ENCODE data around the gene IFI27. TPM values are rescaled to one million over a fixed set of nuclear protein-coding genes. Genes with fewer than 3 reads are reported as not detected.

The IFI27 gene
- polyA plus RNA-seq, 1 of the 3 experiments (the other 2 are of a cell fraction), result 1.2 TPM

GRCh38 chr14:94089479-94089878 lies 21.1 kb upstream of the IFI27 start:
- Histone ChIP-seq H3K9me3 (no peaks in the 10 kb centered on the region), H3K27ac (ENCODE audit: low read depth in 2 of 2, low read length in 1 of 2) (no peak overlapping the region), H3K27me3 (ENCODE audit: insufficient read depth) (no peaks in the 10 kb centered on the region)

GRCh38 chr14:94093418-94093817 lies 17.1 kb upstream of the IFI27 start:
- no peaks in the 10 kb centered on the region for H3K27me3 ChIP-seq (ENCODE audit: insufficient read depth)
- H3K79me2 ChIP-seq (ENCODE audit: insufficient read depth), result no peaks in the 10 kb centered on the region
- WGBS (ENCODE audit: low lambda C conversion rate), result 97% methylated on average over 2 of the region's 2 CpGs
- H3K9me3 ChIP-seq, result no peaks in the 10 kb centered on the region
- no peak for DNase-seq
- no peak overlapping the region for H2AFZ ChIP-seq (ENCODE audit: low read depth)
- TF ChIP-seq TEAD4 (IDR thresholded peaks at IDR 0.05; ENCODE audit: borderline replicate concordance, insufficient read depth) (no peak), FOXJ3 (CRISPR knock-in tag; IDR thresholded peaks at IDR 0.05) (no peak), RFX5 (IDR thresholded peaks at IDR 0.05; ENCODE audit: low read length) (no peak), REST (IDR thresholded peaks at IDR 0.05; ENCODE audit: low read depth, low read length) (no peak), GABPA (IDR thresholded peaks at IDR 0.05; ENCODE audit: low read depth) (no peak)
- no peak overlapping the region for H3K4me3 ChIP-seq (ENCODE audit: low read depth in 2 of 2, low read length in 1 of 2)
- no peaks in the 10 kb centered on the region for H3K36me3 ChIP-seq (replicated peaks in 1 of 2; ENCODE audit: control insufficient read depth in 1 of 2, insufficient read depth in 2 of 2, low read length in 1 of 2)
- H3F3A ChIP-seq (replicated peaks; ENCODE audit: insufficient read depth), result no peaks in the 10 kb centered on the region
- no peaks in the 10 kb centered on the region for H3K9me2 ChIP-seq
- H4K20me1 ChIP-seq (ENCODE audit: insufficient read depth), result no peaks in the 10 kb centered on the region
- H3K9ac ChIP-seq, result no peak overlapping the region
- CTCF ChIA-PET, result interaction anchor here (1.3 to 2.6 kb wide), 2 partner anchors 40 to 43 kb away, joined by 3 to 8 read pairs; no protein-coding TSS in a partner anchor
- H3K27ac ChIP-seq (ENCODE audit: low read depth in 2 of 2, low read length in 1 of 2), result no peak overlapping the region
- POLR2A ChIA-PET, result no interaction called here
- H3K4me1 ChIP-seq (ENCODE audit: control insufficient read depth in 1 of 2, insufficient read depth in 2 of 2, low read depth in 1 of 2, low read length in 1 of 2), result no peaks in the 10 kb centered on the region; a peak in 2 of 4 replicates
- no peak overlapping the region for H3K4me2 ChIP-seq

More at GRCh38 chr14:94089479-94089878, 21.1 kb upstream of the IFI27 start:
- DNase-seq, result no peak
- H3K4me3 ChIP-seq (ENCODE audit: low read depth in 2 of 2, low read length in 1 of 2), result no peak overlapping the region
- no peaks in the 10 kb centered on the region; the same call in 1 of the 2 replicates for H3K79me2 ChIP-seq (ENCODE audit: insufficient read depth)
- no peak overlapping the region for H3K9ac ChIP-seq
- POLR2A ChIA-PET, result no interaction called here
- CTCF ChIA-PET, result interaction anchor here (1.7 to 2.4 kb wide), 2 partner anchors 43 to 47 kb away, joined by 4 to 6 read pairs; no protein-coding TSS in a partner anchor
- H3F3A ChIP-seq (replicated peaks; ENCODE audit: insufficient read depth), result no peaks in the 10 kb centered on the region
- H4K20me1 ChIP-seq (ENCODE audit: insufficient read depth), result no peaks in the 10 kb centered on the region
- no peaks in the 10 kb centered on the region for H3K9me2 ChIP-seq
- H3K4me1 ChIP-seq (ENCODE audit: control insufficient read depth in 1 of 2, insufficient read depth in 2 of 2, low read depth in 1 of 2, low read length in 1 of 2), result no peaks in the 10 kb centered on the region; a peak in 1 of 4 replicates
- H3K36me3 ChIP-seq (replicated peaks in 1 of 2; ENCODE audit: control insufficient read depth in 1 of 2, insufficient read depth in 2 of 2, low read length in 1 of 2), result no peaks in the 10 kb centered on the region
- H2AFZ ChIP-seq (ENCODE audit: low read depth), result no peak overlapping the region
- H3K4me2 ChIP-seq, result no peak overlapping the region
- no peak for TF ChIP-seq RAD21 (IDR thresholded peaks at IDR 0.05; ENCODE audit: low read length)
- no peak for TF ChIP-seq IRF3 (IDR thresholded peaks at IDR 0.05; ENCODE audit: low read depth, low read length)
- no peak for TF ChIP-seq ZBTB33 (IDR thresholded peaks at IDR 0.05; ENCODE audit: borderline replicate concordance, low read depth)
- TF ChIP-seq TCF12 (IDR thresholded peaks at IDR 0.05), result no peak
- peak; percentile 53; the same call in 1 of the 2 replicates for TF ChIP-seq FOSL2 (IDR thresholded peaks at IDR 0.05; ENCODE audit: borderline replicate concordance, low read depth)
- TF ChIP-seq GATA2 (CRISPR knock-in tag; IDR thresholded peaks at IDR 0.05), result no peak
- WGBS (ENCODE audit: low lambda C conversion rate), result 64% methylated on average over 4 of the region's 4 CpGs
